Hematopoietic multipotent progenitor cell treated with erythropoietin and hydrocortisone succinate and interleukin-3 and kit ligand, for 17 days (in vitro differentiated cells): ENCODE data around the gene SPAG16.

Experiments
- DNase-seq: peaks from one replicate; pipeline ENCODE4 v3.0.0-alpha.2; 2015; ENCODE audit warnings: low spot score

The SPAG16 gene

GRCh38 chr2:214386720-214387119 lies 1102.5 kb downstream of the SPAG16 start:
- no peak for DNase-seq

GRCh38 chr2:214389334-214389733 lies 1105.1 kb downstream of the SPAG16 start:
- DNase-seq, result no peak

- DNase-seq, result no peak
Observed at GRCh38 chr2:214393796-214394195, 1109.5 kb downstream of the SPAG16 start.

- DNase-seq, result no peak
Observed at GRCh38 chr2:214395040-214395439, 1110.8 kb downstream of the SPAG16 start.

GRCh38 chr2:214401580-214401979 lies 1117.3 kb downstream of the SPAG16 start:
- no peak for DNase-seq

- no peak for DNase-seq
Observed at GRCh38 chr2:214410128-214410775, 1126.0 kb downstream of the SPAG16 start.

GRCh38 chr2:214410918-214411554 lies 1126.8 kb downstream of the SPAG16 start, which contains the start of gene VWC2L:
VWC2L (plus strand) TSS chr2:214411054; CDS start chr2:214414194, 3,140 bp downstream.
- DNase-seq, result no peak

GRCh38 chr2:214412679-214413078 lies 1128.4 kb downstream of the SPAG16 start:
- no peak for DNase-seq

- DNase-seq, result no peak
Observed at GRCh38 chr2:214436470-214436869, 1152.2 kb downstream of the SPAG16 start.

- no peak for DNase-seq
Observed at GRCh38 chr2:214450118-214450894, 1166.0 kb downstream of the SPAG16 start.

- no peak for DNase-seq
Observed at GRCh38 chr2:214451516-214452275, 1167.4 kb downstream of the SPAG16 start.
